Esophagus mucosa (tissue), 1 donor: ENCODE measurements around the gene TLR6. TPM values are rescaled to one million over a fixed set of nuclear protein-coding genes. Genes with fewer than 3 reads are reported as not detected.
"Not testable (repeated sequence)": the region's sequence is repeated elsewhere in the genome, so short reads cannot be mapped to it uniquely, and the experiment has no call there.

Experiments used
- ATAC-seq: fragments of 200-7000 bp; cut with Tn5 transposase; one replicate; pipeline ENCODE4 v1.9.1; 2020
- total RNA-seq: library from RNA; stranded (reverse); gene quantifications from one replicate; pipeline ENCODE4 v1.2.4, GENCODE V29; 2023
- donor health status: DM: yes; HTN: yes; CAD: no.

Gene TLR6
- total RNA-seq, 1 donor from 2014 or later: 1.6 TPM

DNA sequence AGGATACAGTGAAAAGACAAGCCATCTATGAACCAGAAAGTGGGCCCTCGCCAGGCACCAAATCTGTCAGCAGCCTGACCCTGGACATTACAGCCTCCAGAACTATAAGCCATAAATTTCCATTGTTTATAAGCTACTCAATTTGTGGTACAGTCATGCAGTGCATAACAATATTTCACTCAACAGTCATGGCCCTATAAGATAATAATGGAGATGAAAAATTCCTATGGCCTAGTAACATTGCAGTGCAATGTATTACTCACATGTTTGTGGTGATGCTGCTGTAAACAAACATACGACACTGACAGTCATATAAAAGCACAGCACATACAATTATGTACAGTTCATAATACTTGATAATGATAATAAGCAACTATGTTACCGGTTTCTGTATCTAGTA is 34.9 kb downstream of the TLR6 start:
- no peak for ATAC-seq

DNA sequence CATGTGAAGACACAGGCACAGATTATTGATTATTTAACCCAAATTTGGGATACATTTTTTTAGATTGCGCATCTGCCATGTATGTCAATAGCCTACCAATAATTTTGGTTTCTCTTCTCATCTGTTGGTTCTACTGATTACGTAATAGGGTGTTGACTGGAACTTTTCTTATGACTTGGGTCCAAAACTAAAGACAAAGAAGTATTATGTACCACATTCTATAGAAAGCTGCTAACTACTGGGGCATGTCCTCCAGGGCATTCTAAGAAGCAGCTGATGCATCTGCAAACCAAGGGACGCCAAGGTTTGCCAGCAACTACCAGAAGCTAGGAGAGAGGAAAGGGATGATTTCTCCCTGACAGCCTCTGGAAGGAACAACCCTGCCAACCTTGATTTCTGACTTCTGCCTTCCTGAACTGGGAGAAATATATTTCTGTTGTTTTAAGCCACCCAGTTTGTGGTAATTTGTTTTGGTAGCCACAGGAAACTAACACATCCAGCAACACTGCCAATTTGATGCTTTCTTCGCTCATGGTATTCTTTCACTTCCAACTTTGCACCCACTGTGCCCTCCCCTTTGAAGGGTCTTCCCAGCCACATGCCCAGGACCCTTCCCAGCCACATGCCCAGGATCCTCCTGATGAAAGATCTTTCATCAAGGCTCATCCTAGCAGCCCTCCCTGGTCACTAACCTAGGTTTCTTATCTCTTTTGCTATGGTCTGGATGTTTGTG is 36.1 kb downstream of the TLR6 start:
- ATAC-seq: no peak

DNA sequence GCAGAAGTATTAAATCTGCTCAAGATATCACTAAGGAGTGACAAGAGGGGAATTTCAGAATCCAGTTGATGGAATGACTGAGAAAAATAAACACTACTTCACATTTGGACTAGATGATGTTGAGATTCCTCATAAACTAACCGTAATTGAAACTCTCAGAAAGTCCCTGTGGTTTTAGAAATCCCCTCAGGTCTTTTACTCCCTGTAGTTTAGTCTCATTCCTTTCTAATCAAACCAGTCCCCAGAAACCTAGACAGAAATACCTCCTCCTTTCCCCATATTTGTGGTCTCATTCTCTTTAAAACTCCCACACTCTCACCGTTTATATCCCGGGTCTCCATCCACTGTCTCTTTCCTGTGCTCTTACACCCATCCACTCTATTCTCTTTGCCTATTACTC is 37.0 kb downstream of the TLR6 start:
- no peak for ATAC-seq

DNA sequence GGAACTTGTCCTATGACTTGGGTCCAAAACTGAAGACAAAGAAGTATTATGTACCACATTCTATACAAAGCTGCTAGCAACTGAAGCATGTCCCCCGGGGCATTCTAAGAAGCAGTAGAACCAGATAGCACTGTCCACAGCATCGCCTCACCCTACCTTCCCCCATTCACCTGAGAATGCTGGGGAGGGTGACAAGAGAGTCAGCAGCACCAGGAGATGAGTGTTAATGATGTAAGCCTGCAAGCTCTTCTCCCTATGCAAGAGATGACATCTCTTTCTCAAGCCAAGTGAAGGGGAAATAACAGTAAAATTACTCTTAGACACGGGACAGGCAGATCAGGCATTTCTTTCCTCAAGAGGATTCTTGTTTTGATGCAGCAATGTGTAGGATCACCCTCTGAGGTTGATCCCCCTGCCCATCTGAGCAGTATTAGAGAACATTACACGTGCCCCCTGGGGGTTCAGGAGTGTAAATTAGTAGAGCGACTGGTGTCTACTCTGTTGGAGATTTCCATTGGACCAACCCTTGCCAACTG is 38.1 kb downstream of the TLR6 start:
- peak; percentile 71 for ATAC-seq

GRCh38 chr4:38815885-38816782 is 40.5 kb downstream of the TLR6 start:
- no peak for ATAC-seq

DNA sequence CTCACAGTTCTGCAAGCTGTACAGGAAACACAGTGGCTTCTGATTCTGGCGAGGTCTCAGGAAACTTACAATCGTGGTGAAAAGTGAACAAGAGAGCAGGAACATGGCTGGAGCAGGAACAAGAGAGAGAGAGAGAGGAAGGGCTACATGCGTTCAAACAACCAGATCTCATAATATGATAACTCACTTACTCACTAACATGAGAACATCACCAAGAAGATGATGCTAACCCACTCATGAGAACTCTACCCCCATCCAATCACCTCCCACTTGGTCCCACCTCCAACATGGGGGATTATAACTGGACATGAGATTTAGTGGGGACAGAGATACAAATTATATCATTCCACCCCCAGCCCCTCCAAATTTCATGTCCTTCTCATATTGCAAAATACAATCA is 42.2 kb downstream of the TLR6 start:
- ATAC-seq: no peak

GRCh38 chr4:38811297-38811696 is 45.3 kb downstream of the TLR6 start:
- ATAC-seq: no peak

DNA sequence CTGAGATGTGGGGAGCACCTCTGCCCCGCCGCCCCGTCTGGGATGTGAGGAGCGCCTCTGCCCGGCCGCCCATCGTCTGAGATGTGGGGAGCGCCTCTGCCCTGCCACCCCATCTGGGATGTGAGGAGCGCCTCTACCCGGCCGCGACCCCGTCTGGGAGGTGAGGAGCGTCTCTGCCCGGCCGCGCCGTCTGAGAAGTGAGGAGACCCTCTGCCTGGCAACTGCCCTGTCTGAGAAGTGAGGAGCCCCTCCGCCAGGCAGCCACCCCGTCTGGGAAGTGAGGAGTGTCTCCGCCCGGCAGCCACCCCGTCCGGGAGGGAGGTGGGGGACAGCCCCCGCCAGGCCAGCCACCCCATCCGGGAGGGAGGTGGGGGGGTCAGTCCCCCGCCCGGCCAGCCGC is 49.2 kb downstream of the TLR6 start:
- ATAC-seq: not testable (repeated sequence)

DNA sequence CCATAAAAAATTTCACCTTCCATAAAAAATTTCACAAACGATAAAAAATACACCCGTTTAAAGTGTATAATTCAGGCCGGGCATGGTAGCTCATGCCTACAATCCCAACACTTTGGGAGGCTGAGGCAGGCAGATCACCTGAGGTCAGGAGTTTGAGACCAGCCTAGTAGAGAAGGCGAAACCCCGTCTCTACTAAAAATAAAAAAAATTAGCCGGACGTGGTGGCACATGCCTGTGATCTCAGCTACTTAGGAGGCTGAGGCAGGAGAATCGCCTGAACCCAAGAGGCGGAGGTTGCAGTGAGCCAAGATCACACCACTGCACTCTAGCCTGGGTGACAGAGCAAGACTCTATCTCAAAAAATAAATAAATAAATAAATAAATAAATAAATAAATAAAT is 50.4 kb downstream of the TLR6 start:
- not testable (repeated sequence) for ATAC-seq

DNA sequence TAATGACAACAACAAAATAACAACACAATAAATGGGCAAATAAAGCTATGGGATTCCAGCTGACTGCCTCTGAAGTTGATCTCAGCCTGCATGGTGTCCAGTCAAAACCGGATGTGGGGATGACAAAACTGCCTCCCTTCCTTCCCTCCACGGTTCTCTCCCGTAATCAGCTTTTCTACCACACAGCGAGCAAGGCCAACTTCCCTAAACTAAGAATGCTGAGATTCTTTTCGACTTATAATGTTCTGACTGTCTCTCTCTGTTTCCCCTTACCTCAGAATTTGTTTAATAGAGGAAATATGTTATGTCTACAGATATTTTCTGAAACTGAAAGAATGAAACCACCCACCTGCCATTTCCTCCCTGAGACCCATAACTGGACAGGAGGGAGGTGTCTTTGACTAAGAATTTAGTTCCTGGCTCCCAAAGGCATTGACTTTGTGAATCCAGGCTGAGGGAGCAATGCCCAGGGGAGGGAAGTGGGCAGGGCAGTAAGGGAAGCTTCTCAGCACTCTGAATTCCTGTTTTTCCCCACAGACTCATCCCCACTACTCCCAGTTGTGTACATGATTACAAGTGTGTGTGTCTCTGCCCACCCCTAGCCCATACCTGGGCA is 51.0 kb downstream of the TLR6 start:
- peak; percentile 49 for ATAC-seq

DNA sequence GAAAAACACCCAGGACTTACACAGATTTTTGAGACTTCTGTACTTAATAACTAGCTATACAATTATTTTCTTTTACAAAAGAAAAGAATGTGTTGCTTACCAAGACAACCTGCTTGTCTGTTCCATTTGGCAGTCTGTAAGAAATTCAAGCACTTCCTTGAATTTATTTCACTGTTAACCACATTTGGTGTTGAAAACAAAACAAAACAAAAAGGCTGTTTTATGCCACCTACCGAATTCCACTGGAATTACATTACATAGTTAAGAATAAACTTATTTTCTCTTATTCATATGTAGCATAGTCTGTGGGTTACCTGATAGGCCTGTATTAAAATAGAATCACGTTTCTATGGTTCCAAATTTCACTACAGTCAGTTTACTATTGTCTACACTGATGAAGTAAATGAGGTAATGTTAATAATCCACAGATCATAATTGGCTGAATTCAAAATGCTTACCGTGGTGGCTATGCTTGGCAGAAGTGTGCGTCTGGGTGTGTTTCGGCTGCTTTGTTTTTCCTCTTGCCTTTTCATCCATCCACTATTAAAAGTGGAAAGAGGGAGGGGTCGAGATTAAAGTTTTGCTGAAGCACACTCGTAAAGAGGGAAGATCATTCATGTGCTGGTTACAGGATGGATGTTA is 51.8 kb downstream of the TLR6 start, which contains the start of gene TLR1:
Gene TLR1 (minus strand): TSS at position 138 of the 642 bp plus-strand sequence. CDS start 5,960 bp downstream, outside the sequence.
- ATAC-seq: peak; percentile 75

DNA sequence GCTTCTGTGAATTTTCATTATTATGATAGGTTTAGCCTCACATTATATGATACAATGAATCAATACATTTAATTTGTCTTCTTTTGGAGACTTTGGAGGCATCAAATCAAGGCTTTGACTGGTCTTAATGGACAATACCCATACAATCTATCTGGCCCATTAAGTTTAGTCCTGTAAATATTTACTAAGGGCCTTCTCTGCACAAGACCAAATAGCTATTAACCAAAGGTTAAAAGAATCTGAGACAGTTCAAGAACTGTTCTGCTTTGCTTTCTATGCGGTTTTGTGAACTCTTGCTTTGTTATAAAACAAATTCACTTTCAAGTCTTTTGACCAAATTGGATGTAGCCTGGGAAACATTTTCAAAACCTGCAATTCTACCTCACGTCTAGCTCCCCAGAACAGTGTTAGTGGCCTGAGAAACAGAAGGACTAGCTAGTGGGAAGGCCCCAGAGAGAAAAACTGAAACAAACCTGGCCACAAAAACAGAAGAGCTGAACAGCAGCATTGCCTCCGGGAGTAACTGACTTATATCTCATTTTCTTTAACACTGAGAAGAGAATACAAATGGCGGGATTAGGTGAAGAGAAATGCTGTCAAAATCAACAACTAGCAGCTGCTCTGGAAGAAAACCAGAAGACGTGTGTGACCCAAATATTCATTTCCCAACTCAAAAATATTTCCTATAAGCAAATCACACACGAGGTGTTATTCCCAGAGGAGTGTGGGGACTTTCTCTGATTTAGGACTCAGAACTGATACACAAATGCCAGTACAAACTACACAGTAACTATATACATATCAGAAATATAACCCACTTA is 52.6 kb downstream of the TLR6 start:
- ATAC-seq: peak; percentile 20

GRCh38 chr4:38802561-38803355 is 53.9 kb downstream of the TLR6 start:
- ATAC-seq: no peak

DNA sequence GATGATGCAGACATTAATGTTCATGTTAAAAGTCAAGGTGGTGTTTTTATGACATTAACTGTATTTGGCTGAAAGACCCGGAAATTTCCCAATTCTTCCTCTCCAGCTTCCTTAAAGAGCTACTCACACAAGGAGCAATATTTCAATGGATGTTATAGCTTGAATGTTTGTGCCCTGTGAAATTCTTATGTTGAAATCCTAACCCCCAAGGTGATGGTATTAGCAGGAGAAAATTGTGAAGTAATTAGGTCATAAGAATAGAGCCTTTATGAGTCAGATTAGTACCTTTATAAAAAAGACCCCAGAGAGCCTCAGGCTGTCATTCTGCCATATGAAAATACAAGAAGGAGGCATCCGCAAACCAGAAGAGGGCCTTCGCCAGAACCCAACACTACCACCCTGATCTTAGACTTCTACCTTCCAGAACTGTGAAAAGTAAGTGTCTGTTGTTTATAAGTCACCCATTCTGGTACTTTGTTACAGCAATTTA is 55.6 kb downstream of the TLR6 start:
- ATAC-seq: no peak

- ATAC-seq: no peak
These were observed 56.3 kb downstream of the TLR6 start for GRCh38 chr4:38800366-38800765.

DNA sequence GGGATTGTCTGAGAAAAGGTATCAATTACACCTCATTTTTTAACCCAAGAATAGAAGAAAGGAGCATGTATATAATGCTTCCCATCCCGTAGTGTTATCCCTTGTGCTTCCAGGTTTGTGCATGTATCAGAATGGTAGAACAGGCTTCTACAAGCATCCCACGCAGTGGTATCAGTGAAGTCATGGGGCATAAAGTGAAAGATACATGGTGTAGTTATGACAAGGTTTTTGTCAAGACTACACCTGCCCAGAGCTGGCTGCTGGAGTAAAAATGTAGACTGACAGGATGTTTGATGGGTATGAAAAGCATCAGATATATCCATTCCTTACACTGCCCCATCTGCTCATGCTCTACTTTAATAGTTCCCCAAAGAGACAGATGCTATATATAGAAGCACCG is 61.5 kb downstream of the TLR6 start:
- peak; percentile 59 for ATAC-seq

GRCh38 chr4:38794051-38794450 is 62.6 kb downstream of the TLR6 start:
- ATAC-seq: no peak

- no peak for ATAC-seq
These were observed 65.6 kb downstream of the TLR6 start for GRCh38 chr4:38791010-38791409.

DNA sequence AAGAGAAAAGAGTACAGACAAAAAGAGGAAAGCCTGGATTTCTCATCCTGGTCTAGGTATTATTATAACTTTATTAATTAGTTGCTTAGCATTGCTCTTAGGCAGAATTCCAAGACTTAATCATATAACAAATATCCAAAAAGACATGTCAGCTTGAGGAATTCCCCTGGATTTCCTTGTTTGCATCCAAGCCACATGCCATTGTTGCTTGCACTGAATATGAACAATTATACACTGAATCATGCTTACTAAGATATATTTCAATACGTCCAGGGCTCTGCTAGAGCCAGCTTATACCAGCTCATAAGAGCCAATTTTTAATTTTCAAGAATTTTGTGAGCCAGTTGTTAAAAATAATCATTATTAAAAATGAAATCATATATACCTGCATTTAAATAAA is 68.3 kb downstream of the TLR6 start:
- peak; percentile 87 for ATAC-seq

- ATAC-seq: no peak
These were observed 68.9 kb downstream of the TLR6 start for GRCh38 chr4:38787693-38788092.
